Measurements from ENCODE around the gene RPL13.
A peak's percentile ranks its signal among the peaks of the same experiment; 100 is the strongest.

DNA sequence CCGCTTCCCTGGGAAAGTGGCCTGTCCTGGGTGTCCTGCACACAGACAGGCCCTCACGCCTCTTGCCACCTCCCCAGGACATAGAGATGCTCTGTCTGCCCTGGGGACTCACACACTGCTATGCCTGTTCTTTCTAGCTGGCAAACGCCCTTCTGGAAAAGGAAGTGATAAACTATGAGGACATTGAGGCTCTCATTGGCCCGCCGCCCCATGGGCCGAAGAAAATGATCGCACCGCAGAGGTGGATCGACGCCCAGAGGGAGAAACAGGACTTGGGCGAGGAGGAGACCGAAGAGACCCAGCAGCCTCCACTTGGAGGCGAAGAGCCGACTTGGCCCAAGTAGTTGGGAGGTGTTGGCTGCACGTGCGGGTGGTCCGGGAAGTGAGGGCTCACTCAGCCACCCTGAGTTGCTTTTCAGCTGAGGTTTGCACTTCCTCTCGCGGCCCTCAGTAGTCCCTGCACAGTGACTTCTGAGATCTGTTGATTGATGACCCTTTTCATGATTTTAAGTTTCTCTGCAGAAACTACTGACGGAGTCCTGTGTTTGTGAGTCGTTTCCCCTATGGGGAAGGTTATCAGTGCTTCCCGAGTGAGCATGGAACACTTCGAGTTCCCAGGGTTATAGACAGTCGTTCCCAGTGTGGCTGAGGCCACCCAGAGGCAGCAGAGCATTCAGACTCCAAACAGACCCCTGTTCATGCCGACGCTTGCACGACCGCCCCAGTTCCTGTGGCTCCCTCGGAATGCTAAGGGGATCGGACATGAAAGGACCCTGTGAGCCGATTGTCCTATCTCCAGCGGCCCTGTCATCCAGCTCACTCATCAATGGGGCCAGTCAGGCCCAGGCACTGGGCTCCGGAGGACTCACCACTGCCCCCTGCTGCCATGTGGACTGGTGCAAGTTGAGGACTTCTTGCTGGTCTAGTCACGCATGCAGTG is 3.5 kb upstream of the RPL13 start:
- TF ChIP-seq, protein P1, sequence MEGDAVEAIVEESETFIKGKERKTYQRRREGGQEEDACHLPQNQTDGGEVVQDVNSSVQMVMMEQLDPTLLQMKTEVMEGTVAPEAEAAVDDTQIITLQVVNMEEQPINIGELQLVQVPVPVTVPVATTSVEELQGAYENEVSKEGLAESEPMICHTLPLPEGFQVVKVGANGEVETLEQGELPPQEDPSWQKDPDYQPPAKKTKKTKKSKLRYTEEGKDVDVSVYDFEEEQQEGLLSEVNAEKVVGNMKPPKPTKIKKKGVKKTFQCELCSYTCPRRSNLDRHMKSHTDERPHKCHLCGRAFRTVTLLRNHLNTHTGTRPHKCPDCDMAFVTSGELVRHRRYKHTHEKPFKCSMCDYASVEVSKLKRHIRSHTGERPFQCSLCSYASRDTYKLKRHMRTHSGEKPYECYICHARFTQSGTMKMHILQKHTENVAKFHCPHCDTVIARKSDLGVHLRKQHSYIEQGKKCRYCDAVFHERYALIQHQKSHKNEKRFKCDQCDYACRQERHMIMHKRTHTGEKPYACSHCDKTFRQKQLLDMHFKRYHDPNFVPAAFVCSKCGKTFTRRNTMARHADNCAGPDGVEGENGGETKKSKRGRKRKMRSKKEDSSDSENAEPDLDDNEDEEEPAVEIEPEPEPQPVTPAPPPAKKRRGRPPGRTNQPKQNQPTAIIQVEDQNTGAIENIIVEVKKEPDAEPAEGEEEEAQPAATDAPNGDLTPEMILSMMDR (IDR thresholded peaks at IDR 0.05), result peak; percentile 69 to 81 (median 78)
- no peak for TF ChIP-seq POLR2A (IDR thresholded peaks at IDR 0.05)

All from Peyer's patch (tissue), 4 donors.